SK-N-SH (cell line): ENCODE measurements around the gene CACUL1. TPM values are rescaled to one million over a fixed set of nuclear protein-coding genes. Genes with fewer than 3 reads are reported as not detected.

Experiments used
- CTCF ChIA-PET: fragments of 300-600, 350-600 bp; formaldehyde crosslinking; extraction: SDS; loops from one replicate; lab custom pipeline; 2021; lab: Yijun Ruan, JAX
- POLR2A ChIA-PET: fragments of 350-600 bp; sonication (Branson Sonifier 250); formaldehyde crosslinking; extraction: SDS; loops from one replicate; lab custom pipeline; 2020; ENCODE audit warnings: antibody characterized with exemption, inconsistent platforms; lab: Yijun Ruan, JAX
- DNase-seq: peaks from one replicate; pipeline ENCODE4 v3.0.0; 2012
- H2AFZ ChIP-seq: fragments of 200-600 bp; sonication (generic); 2 replicates; pipeline ENCODE4 v1.8.1; 2016; ENCODE audit warnings: antibody characterized with exemption, mild to moderate bottlenecking, low read depth
- H3F3A ChIP-seq: fragments of 200-600 bp; sonication (generic); replicated peaks from 2 replicates; pipeline ENCODE3; 2016; ENCODE audit warnings: antibody characterized with exemption, mild to moderate bottlenecking; ENCODE audit not compliant: insufficient read depth
- H3K27ac ChIP-seq, 2 experiments: fragments of 200-500 bp in 1 of 2; fragments of 200-600 bp in 1 of 2; sonication (Bioruptor generic) in 1 of 2; sonication (generic), shearing (Covaris generic) in 1 of 2; 2 replicates each; pipeline versions ENCODE4 v1.5.1 to v1.6.1; 2014 to 2016; ENCODE audit warnings: low read depth in 2 of 2, inconsistent platforms in 1 of 2, low read length in 1 of 2, mild to moderate bottlenecking in 1 of 2, mixed read lengths in 1 of 2
- H3K27me3 ChIP-seq: fragments of 200-600 bp; sonication (generic), shearing (Covaris generic); 2 replicates; pipeline ENCODE4 v1.6.1; 2016; ENCODE audit warnings: mixed run types; ENCODE audit not compliant: insufficient read depth
- H3K36me3 ChIP-seq, 2 experiments: fragments of 200-500 bp in 1 of 2; fragments of 200-600 bp in 1 of 2; sonication (Bioruptor generic) in 1 of 2; sonication (generic) in 1 of 2; replicated peaks in 1 of 2; 2 replicates each; pipeline versions ENCODE3 to v1.5.1; 2014 to 2016; ENCODE audit warnings: low read length in 1 of 2, mild to moderate bottlenecking in 1 of 2; ENCODE audit not compliant: insufficient read depth in 2 of 2, control insufficient read depth in 1 of 2
- H3K4me1 ChIP-seq, 2 experiments: fragments of 200-500 bp in 1 of 2; fragments of 200-600 bp in 1 of 2; sonication (Bioruptor generic) in 1 of 2; sonication (generic), shearing (Covaris generic) in 1 of 2; 2 replicates each; pipeline versions ENCODE4 v1.5.1 to v1.6.1; 2014 to 2016; ENCODE audit warnings: low read depth in 1 of 2, low read length in 1 of 2, mixed run types in 1 of 2; ENCODE audit not compliant: insufficient read depth in 2 of 2, control insufficient read depth in 1 of 2
- H3K4me2 ChIP-seq: fragments of 200-600 bp; sonication (generic), shearing (Covaris generic); 2 replicates; pipeline ENCODE4 v1.6.1; 2017; ENCODE audit warnings: mixed run types
- H3K4me3 ChIP-seq, 2 experiments: fragments of 200-500 bp in 1 of 2; fragments of 200-600 bp in 1 of 2; sonication (Bioruptor generic) in 1 of 2; sonication (generic), shearing (Covaris generic) in 1 of 2; 2 replicates each; pipeline versions ENCODE4 v1.5.1 to v1.8.1; 2014 to 2016; ENCODE audit warnings: low read depth in 2 of 2, inconsistent platforms in 1 of 2, low read length in 1 of 2, mild to moderate bottlenecking in 1 of 2, mixed read lengths in 1 of 2, moderate library complexity in 1 of 2
- H3K79me2 ChIP-seq: fragments of 200-600 bp; sonication (generic); 2 replicates; pipeline ENCODE4 v1.8.1; 2017; ENCODE audit warnings: mild to moderate bottlenecking; ENCODE audit not compliant: insufficient read depth
- H3K9ac ChIP-seq: fragments of 200-600 bp; sonication (generic); 2 replicates; pipeline ENCODE4 v1.6.1; 2017; ENCODE audit warnings: mixed run types
- H3K9me2 ChIP-seq: fragments of 200-600 bp; sonication (generic); 2 replicates; pipeline ENCODE4 v1.6.1; 2017; ENCODE audit warnings: mixed run types
- H3K9me3 ChIP-seq: fragments of 200-600 bp; sonication (generic); 2 replicates; pipeline ENCODE4 v1.6.1; 2017; ENCODE audit warnings: mixed run types, mild to moderate bottlenecking, moderate library complexity
- H4K20me1 ChIP-seq: fragments of 200-600 bp; sonication (generic); 2 replicates; pipeline ENCODE4 v1.6.1; 2017; ENCODE audit warnings: mild to moderate bottlenecking, mixed run types; ENCODE audit not compliant: insufficient read depth
- CHD2 ChIP-seq: fragments of 150-350 bp; IDR thresholded peaks from 2 replicates; pipeline ENCODE4 v1.6.1; 2018; ENCODE audit warnings: low read length; ENCODE audit not compliant: partially characterized antibody
- EZH2phosphoT487 ChIP-seq: fragments of 200-600 bp; sonication (generic); IDR thresholded peaks from 2 replicates; pipeline ENCODE4 v1.6.1; 2017; ENCODE audit warnings: low read depth, mixed run types, mild to moderate bottlenecking, antibody characterized with exemption, moderate library complexity, borderline replicate concordance
- FOSL2 ChIP-seq: IDR thresholded peaks from 2 replicates; pipeline ENCODE4 v1.4.0; 2012; ENCODE audit warnings: low read depth, mild to moderate bottlenecking, moderate library complexity, borderline replicate concordance
- GATA2 ChIP-seq: sonication (generic); formaldehyde crosslinking; IDR thresholded peaks from 2 replicates; pipeline ENCODE4 v1.5.0; 2020; ENCODE audit warnings: mild to moderate bottlenecking, missing genetic modification reagents
- JUND ChIP-seq: IDR thresholded peaks from 2 replicates; pipeline ENCODE4 v1.4.0; 2012
- MEF2A ChIP-seq: IDR thresholded peaks from 2 replicates; pipeline ENCODE4 v1.4.0; 2012; ENCODE audit warnings: low read depth, borderline replicate concordance
- MXI1 ChIP-seq: IDR thresholded peaks from 2 replicates; pipeline ENCODE4 v1.6.1; 2012; ENCODE audit warnings: mild to moderate bottlenecking, low read depth, low read length, improper control_type of control experiment
- NRF1 ChIP-seq: IDR thresholded peaks from 2 replicates; pipeline ENCODE4 v1.6.1; 2012; ENCODE audit warnings: low read depth, mild to moderate bottlenecking, low read length
- POLR2AphosphoS5 ChIP-seq: IDR thresholded peaks from 2 replicates; pipeline ENCODE4 v1.6.1; 2012; ENCODE audit warnings: low read depth, low read length
- RAD21 ChIP-seq: IDR thresholded peaks from 2 replicates; pipeline ENCODE4 v1.6.1; 2012; ENCODE audit warnings: mild to moderate bottlenecking, low read length
- RXRA ChIP-seq: IDR thresholded peaks from 2 replicates; pipeline ENCODE4 v1.4.0; 2012; ENCODE audit warnings: low read depth, mild to moderate bottlenecking, borderline replicate concordance
- SMC3 ChIP-seq: IDR thresholded peaks from 2 replicates; pipeline ENCODE4 v1.6.1; 2012; ENCODE audit warnings: low read depth, low read length, improper control_type of control experiment
- TCF12 ChIP-seq: IDR thresholded peaks from 2 replicates; pipeline ENCODE4 v1.4.0; 2012
- TEAD4 ChIP-seq: IDR thresholded peaks from 2 replicates; pipeline ENCODE4 v1.4.0; 2012; ENCODE audit warnings: mild to moderate bottlenecking, borderline replicate concordance; ENCODE audit not compliant: insufficient read depth
- YY1 ChIP-seq: IDR thresholded peaks from 2 replicates; pipeline ENCODE4 v1.4.0; 2012; ENCODE audit warnings: low read depth, mild to moderate bottlenecking
- WGBS: methylation state at CpG from one replicate; pipeline ENCODE4 v1.1.6; 2017; ENCODE audit warnings: low lambda C conversion rate; 5-methylcytosine and 5-hydroxymethylcytosine counted together
- polyA plus RNA-seq, 3 experiments: library from polyadenylated mRNA; depleted of rRNA; stranded (reverse); fragments of >200 nt; gene quantifications; 2 replicates each; pipeline ENCODE4 v1.2.3, GENCODE V29; 2012
- TF ChIP-seq, protein P1 (sequence below): fragments of 150-350 bp; IDR thresholded peaks from 2 replicates; pipeline ENCODE4 v1.6.1; 2016; ENCODE audit warnings: mild to moderate bottlenecking, low read depth, low read length
- TF ChIP-seq, protein P2 (sequence below): fragments of 150-350 bp; IDR thresholded peaks from 2 replicates; pipeline ENCODE4 v1.6.1; 2017; ENCODE audit warnings: antibody characterized with exemption, low read length, low read depth, borderline replicate concordance
- TF ChIP-seq, protein P3 (sequence below): IDR thresholded peaks from 2 replicates; pipeline ENCODE4 v1.6.1; 2012; ENCODE audit warnings: mild to moderate bottlenecking, low read depth, low read length, moderate library complexity
- TF ChIP-seq, protein P4 (sequence below): IDR thresholded peaks from 2 replicates; pipeline ENCODE4 v1.4.0; 2012; ENCODE audit warnings: low read depth, borderline replicate concordance
- TF ChIP-seq, protein P5 (sequence below): IDR thresholded peaks from 2 replicates; pipeline ENCODE4 v1.4.0; 2012; ENCODE audit warnings: low read depth

Gene CACUL1
- polyA plus RNA-seq, 1 of the 3 experiments (the other 2 are of a cell fraction), result 2.6 TPM

DNA sequence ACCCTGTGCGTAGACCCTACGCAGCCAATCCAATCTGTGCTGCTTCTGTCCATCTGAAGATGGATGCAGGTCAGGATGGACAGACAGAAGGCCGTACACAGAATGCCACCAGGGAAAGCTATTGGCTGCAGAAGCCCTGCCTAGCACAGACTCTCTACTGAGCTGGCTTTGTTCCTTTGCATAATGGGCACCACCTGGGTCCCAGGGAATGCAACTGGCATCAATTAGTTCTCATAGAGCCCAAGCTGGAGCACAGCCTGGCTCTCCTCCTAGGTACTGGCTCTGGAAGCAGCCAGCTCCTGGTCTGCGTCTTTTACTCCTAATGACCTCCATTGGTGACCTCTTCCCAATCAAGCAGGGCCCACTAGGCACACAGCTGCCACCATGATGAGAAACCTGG, 26.8 kb upstream of the CACUL1 start (continued):
- no peak for TF ChIP-seq GATA2
- TF ChIP-seq, protein P1, sequence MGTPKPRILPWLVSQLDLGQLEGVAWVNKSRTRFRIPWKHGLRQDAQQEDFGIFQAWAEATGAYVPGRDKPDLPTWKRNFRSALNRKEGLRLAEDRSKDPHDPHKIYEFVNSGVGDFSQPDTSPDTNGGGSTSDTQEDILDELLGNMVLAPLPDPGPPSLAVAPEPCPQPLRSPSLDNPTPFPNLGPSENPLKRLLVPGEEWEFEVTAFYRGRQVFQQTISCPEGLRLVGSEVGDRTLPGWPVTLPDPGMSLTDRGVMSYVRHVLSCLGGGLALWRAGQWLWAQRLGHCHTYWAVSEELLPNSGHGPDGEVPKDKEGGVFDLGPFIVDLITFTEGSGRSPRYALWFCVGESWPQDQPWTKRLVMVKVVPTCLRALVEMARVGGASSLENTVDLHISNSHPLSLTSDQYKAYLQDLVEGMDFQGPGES, result no peak
- no peak for TF ChIP-seq MXI1
- TF ChIP-seq, protein P2, sequence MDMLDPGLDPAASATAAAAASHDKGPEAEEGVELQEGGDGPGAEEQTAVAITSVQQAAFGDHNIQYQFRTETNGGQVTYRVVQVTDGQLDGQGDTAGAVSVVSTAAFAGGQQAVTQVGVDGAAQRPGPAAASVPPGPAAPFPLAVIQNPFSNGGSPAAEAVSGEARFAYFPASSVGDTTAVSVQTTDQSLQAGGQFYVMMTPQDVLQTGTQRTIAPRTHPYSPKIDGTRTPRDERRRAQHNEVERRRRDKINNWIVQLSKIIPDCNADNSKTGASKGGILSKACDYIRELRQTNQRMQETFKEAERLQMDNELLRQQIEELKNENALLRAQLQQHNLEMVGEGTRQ, result no peak

DNA sequence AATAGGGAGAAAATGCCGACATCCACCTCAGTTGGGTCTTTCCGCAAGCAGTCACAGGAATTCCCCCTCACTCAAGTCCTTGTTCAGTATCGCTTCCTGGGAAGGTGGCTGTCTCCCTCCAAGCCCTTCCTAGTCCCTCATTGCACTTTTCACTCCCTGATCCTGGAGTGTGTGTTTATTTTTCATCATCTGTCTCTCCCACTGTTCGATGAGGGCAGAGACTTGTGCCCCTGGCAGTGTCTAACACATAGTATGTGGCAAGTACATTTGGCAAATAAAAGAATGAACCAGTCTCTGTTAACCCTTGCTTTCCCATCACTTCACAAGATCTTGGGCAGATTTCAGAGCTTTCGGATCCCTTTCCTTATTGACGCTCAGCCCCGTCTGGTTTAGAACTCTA, 24.0 kb upstream of the CACUL1 start:
- 60% methylated on average over 6 of the region's 7 CpGs for WGBS
- H3K4me1 ChIP-seq, result peaks cover 0 to 6% of the 10 kb centered on the region in 2 experiments; a peak in 1 of 4 replicates
- TF ChIP-seq JUND, result no peak
- no peak for TF ChIP-seq RAD21
- no peak for TF ChIP-seq GATA2
- POLR2A ChIA-PET, result no interaction called here
- no peaks in the 10 kb centered on the region for H3K36me3 ChIP-seq
- DNase-seq, result no peak
- H3F3A ChIP-seq, result no peaks in the 10 kb centered on the region
- no peaks in the 10 kb centered on the region for H3K9me3 ChIP-seq
- no peaks in the 10 kb centered on the region for H3K27me3 ChIP-seq
- no peaks in the 10 kb centered on the region for H3K79me2 ChIP-seq
- H3K9ac ChIP-seq, result no peak overlapping the region
- no peak overlapping the region for H3K4me3 ChIP-seq
- H3K9me2 ChIP-seq, result no peaks in the 10 kb centered on the region
- H2AFZ ChIP-seq, result no peak overlapping the region
- CTCF ChIA-PET, result no interaction called here
- no peak overlapping the region for H3K27ac ChIP-seq
- H4K20me1 ChIP-seq, result no peaks in the 10 kb centered on the region
- no peak overlapping the region for H3K4me2 ChIP-seq

DNA sequence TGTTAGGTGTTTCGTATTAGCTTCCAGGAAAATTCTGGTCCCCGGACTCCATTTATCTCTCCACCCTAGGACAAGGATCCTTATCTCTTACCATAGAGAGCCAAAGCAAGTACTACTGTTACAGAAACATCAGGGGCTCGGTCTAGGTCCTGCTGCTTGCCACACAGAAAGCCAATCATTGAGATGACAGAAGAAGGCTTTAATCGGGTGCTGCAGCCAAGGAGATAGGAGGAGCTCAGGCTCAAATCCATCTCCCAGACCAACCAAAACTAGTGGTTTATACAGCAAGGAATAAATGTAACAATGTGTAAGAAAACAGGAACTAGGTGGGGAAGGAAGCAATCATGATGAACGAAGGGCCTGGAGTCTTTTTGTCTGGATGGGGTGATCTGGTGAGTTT, 22.2 kb upstream of the CACUL1 start:
- Histone ChIP-seq H3K4me1 (peaks cover 0 to 6% of the 10 kb centered on the region in 2 experiments; a peak in 1 of 4 replicates), H4K20me1 (no peaks in the 10 kb centered on the region), H3K4me2 (no peak overlapping the region), H3K79me2 (no peaks in the 10 kb centered on the region), H3K9me3 (no peaks in the 10 kb centered on the region), H3K4me3 (no peak overlapping the region), H3K27me3 (no peaks in the 10 kb centered on the region), H3K27ac (no peak overlapping the region), H3F3A (no peaks in the 10 kb centered on the region), H3K9me2 (no peaks in the 10 kb centered on the region), H3K36me3 (no peaks in the 10 kb centered on the region), H2AFZ (no peak overlapping the region), H3K9ac (no peak overlapping the region)
- DNase-seq, result no peak
- ChIA-PET CTCF (no interaction called here), POLR2A (no interaction called here)
- 51% methylated on average over 5 of the region's 5 CpGs for WGBS
- TF ChIP-seq, protein P3, sequence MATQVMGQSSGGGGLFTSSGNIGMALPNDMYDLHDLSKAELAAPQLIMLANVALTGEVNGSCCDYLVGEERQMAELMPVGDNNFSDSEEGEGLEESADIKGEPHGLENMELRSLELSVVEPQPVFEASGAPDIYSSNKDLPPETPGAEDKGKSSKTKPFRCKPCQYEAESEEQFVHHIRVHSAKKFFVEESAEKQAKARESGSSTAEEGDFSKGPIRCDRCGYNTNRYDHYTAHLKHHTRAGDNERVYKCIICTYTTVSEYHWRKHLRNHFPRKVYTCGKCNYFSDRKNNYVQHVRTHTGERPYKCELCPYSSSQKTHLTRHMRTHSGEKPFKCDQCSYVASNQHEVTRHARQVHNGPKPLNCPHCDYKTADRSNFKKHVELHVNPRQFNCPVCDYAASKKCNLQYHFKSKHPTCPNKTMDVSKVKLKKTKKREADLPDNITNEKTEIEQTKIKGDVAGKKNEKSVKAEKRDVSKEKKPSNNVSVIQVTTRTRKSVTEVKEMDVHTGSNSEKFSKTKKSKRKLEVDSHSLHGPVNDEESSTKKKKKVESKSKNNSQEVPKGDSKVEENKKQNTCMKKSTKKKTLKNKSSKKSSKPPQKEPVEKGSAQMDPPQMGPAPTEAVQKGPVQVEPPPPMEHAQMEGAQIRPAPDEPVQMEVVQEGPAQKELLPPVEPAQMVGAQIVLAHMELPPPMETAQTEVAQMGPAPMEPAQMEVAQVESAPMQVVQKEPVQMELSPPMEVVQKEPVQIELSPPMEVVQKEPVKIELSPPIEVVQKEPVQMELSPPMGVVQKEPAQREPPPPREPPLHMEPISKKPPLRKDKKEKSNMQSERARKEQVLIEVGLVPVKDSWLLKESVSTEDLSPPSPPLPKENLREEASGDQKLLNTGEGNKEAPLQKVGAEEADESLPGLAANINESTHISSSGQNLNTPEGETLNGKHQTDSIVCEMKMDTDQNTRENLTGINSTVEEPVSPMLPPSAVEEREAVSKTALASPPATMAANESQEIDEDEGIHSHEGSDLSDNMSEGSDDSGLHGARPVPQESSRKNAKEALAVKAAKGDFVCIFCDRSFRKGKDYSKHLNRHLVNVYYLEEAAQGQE, result no peak
- TF ChIP-seq, protein P4, sequence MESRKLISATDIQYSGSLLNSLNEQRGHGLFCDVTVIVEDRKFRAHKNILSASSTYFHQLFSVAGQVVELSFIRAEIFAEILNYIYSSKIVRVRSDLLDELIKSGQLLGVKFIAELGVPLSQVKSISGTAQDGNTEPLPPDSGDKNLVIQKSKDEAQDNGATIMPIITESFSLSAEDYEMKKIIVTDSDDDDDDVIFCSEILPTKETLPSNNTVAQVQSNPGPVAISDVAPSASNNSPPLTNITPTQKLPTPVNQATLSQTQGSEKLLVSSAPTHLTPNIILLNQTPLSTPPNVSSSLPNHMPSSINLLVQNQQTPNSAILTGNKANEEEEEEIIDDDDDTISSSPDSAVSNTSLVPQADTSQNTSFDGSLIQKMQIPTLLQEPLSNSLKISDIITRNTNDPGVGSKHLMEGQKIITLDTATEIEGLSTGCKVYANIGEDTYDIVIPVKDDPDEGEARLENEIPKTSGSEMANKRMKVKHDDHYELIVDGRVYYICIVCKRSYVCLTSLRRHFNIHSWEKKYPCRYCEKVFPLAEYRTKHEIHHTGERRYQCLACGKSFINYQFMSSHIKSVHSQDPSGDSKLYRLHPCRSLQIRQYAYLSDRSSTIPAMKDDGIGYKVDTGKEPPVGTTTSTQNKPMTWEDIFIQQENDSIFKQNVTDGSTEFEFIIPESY, result no peak
- no peak for TF ChIP-seq YY1
- TF ChIP-seq TEAD4, result no peak
- no peak for TF ChIP-seq SMC3
- no peak for TF ChIP-seq TCF12
- TF ChIP-seq, protein P5, sequence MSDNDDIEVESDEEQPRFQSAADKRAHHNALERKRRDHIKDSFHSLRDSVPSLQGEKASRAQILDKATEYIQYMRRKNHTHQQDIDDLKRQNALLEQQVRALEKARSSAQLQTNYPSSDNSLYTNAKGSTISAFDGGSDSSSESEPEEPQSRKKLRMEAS, result no peak
- no peak for TF ChIP-seq POLR2AphosphoS5
- no peak for TF ChIP-seq NRF1
- no peak for TF ChIP-seq MEF2A
- no peak for TF ChIP-seq RXRA
- no peak for TF ChIP-seq CHD2
- no peak for TF ChIP-seq EZH2phosphoT487
- no peak for TF ChIP-seq FOSL2
